HG02571 (cell line): Measurements from ENCODE around the gene MST1.

Experiments
- ATAC-seq: cut with Tn5 transposase; IDR thresholded peaks from one replicate; pipeline ENCODE4 v1.9.1; 2021; ENCODE audit warnings: mild to moderate bottlenecking, moderate library complexity; ENCODE audit not compliant: unreplicated experiment

Gene MST1

DNA sequence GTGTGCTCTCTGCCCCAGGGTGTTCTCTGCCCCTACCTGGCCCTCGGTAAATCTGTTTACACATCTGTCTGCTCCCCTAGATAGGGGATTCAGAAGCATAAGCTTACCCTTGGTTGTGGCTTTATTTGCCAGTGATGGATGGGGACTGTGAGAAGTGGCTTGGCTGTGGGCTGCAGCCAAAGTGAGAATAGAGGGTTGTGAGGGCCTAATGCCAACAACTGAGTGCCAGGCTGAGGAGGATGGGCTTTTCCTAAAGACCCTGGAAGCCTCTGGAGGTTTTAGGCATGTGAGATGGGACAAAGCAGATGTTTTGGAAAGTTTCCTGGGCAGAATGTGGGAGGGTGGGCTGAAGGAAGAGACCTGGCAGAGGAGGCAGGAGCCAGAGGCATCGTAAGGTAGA, 30.6 kb downstream of the MST1 start:
- ATAC-seq: no peak

DNA sequence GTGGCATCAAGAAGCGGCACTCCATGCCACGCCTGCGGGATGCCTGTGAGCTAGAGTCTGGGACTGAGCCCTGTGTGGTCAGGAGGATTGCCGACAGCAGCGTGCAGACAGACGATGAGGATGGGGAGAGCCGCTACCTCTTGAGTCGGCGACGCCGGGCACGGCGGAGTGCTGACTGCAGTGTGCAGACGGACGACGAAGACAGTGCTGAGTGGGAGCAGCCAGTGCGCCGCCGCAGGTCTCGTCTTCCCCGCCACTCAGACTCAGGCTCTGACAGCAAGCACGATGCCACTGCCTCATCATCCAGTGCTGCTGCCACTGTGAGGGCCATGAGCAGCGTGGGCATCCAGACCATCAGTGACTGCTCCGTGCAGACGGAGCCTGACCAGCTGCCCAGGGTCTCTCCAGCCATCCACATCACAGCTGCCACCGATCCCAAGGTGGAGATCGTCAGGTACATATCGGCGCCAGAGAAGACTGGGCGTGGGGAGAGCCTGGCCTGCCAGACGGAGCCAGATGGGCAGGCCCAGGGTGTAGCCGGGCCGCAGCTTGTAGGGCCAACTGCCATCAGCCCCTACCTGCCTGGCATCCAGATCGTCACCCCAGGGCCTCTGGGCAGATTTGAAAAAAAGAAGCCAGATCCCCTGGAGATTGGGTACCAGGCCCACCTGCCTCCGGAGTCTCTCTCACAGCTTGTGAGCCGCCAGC, 31.9 kb downstream of the MST1 start:
- ATAC-seq: no peak

DNA sequence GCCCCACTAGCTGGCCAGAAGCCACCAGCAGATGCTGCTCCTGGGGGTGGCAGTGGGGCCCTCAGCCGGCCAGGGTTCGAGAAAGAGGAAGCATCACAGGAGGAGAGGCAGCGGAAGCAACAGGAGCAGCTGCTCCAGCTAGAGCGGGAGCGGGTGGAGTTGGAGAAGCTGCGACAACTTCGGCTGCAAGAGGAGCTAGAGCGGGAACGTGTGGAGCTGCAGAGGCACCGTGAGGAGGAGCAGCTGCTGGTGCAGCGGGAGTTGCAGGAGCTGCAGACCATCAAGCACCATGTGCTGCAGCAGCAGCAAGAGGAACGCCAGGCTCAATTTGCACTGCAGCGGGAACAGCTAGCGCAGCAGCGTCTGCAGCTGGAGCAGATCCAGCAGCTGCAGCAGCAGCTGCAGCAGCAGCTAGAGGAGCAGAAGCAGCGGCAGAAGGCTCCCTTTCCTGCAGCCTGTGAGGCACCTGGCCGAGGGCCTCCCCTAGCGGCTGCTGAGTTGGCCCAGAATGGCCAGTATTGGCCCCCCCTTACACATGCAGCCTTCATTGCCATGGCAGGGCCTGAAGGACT, 32.6 kb downstream of the MST1 start:
- no peak for ATAC-seq

DNA sequence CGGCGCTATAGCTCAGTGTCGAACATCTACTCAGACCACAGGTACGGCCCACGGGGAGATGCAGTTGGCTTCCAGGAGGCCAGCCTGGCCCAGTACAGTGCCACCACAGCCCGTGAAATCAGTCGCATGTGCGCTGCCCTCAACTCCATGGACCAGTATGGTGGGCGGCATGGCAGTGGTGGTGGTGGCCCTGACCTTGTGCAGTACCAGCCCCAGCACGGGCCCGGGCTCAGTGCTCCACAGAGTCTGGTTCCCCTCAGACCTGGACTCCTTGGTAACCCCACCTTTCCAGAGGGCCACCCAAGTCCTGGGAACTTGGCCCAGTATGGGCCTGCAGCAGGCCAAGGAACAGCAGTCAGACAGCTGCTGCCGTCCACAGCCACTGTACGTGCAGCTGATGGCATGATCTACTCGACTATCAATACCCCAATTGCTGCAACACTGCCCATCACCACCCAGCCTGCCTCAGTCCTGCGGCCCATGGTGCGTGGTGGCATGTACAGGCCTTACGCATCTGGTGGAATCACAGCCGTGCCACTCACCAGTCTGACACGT, 33.5 kb downstream of the MST1 start:
- no peak for ATAC-seq

DNA sequence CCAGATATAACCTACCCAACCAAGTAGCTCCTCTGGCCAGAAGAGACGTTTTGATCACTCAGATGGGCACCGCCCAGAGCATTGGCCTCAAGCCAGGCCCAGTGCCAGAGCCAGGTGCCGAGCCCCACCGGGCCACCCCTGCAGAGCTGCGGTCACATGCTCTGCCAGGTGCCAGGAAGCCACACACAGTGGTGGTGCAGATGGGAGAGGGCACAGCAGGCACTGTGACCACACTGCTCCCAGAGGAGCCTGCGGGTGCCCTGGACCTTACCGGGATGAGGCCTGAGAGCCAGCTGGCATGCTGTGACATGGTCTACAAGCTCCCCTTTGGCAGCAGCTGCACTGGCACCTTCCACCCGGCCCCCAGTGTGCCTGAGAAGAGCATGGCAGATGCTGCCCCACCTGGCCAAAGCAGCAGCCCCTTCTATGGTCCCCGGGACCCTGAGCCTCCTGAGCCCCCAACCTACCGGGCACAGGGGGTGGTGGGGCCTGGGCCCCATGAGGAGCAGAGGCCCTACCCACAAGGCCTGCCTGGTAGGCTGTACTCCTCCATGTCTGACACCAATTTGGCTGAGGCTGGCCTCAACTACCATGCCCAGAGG, 34.2 kb downstream of the MST1 start:
- ATAC-seq: no peak

DNA sequence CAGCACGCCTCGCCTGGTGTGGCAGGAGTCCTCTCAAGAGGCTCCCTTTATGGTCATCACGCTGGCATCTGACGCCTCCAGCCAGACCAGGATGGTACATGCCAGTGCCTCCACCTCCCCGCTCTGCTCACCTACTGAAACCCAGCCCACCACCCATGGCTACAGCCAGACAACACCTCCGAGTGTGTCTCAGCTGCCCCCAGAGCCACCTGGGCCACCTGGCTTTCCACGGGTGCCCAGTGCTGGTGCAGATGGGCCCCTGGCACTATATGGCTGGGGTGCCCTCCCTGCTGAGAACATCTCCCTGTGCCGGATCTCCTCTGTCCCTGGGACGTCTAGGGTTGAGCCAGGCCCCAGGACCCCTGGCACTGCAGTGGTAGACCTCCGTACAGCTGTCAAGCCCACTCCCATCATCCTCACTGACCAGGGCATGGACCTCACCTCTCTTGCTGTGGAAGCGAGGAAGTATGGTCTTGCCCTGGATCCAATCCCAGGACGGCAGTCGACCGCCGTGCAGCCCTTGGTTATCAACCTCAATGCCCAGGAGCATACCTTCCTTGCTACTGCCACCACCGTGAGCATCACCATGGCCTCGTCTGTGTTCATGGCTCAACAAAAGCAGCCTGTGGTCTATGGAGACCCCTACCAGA, 35.0 kb downstream of the MST1 start:
- ATAC-seq: no peak

DNA sequence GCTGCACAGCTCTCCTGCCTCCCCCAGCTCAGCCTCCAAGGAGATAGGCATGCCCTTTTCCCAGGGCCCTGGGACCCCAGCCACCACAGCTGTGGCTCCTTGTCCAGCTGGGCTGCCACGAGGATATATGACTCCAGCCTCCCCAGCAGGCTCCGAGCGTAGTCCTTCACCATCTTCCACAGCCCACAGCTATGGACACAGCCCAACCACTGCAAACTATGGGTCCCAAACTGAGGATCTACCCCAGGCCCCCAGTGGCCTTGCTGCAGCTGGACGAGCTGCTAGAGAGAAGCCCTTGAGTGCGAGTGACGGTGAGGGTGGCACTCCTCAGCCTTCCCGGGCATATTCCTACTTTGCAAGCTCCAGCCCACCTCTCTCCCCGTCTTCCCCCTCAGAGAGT, 35.7 kb downstream of the MST1 start:
- no peak for ATAC-seq

DNA sequence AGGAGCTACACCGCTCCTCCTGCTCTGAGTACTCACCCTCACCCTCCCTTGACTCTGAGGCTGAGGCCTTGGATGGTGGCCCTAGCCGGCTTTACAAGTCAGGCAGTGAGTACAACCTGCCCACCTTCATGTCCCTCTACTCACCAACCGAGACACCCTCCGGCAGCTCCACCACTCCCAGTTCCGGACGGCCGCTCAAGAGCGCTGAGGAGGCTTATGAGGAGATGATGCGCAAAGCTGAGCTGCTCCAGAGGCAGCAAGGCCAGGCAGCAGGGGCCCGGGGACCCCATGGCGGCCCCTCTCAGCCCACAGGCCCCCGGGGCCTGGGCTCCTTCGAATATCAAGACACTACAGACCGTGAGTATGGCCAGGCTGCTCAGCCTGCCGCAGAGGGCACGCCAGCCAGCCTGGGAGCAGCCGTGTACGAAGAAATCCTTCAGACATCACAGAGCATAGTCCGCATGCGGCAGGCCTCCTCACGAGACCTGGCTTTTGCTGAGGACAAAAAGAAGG, 36.3 kb downstream of the MST1 start:
- ATAC-seq: no peak

DNA sequence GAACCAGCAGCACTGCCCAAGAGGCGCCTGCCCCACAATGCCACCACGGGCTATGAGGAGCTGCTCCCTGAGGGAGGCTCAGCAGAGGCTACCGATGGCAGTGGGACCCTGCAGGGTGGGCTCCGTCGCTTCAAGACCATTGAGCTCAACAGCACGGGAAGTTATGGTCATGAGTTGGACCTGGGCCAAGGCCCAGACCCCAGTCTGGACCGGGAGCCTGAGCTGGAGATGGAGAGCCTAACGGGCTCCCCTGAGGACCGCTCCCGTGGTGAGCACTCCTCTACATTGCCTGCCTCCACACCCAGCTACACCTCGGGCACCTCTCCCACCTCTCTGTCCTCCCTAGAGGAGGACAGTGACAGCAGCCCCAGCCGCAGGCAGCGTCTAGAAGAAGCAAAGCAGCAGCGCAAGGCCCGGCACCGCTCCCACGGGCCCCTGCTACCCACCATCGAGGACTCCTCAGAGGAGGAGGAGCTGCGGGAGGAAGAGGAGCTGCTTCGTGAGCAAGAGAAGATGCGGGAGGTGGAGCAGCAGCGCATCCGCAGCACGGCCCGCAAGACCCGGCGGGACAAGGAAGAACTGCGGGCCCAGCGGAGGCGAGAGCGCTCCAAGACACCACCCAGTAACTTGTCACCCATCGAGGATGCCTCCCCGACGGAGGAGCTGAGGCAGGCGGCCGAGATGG, 36.9 kb downstream of the MST1 start:
- no peak for ATAC-seq

DNA sequence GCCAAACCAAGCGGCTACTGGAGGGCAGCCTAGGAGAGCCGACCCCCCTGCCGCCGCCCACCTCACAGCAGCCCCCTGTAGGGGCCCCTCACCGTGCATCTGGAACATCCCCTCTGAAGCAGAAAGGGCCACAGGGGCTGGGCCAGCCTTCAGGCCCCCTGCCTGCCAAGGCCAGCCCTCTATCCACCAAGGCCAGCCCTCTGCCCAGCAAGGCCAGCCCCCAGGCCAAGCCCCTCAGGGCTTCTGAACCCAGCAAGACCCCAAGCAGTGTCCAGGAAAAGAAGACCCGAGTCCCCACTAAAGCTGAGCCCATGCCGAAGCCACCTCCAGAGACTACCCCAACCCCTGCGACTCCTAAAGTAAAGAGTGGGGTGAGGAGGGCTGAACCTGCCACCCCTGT, 38.6 kb downstream of the MST1 start:
- no peak for ATAC-seq

DNA sequence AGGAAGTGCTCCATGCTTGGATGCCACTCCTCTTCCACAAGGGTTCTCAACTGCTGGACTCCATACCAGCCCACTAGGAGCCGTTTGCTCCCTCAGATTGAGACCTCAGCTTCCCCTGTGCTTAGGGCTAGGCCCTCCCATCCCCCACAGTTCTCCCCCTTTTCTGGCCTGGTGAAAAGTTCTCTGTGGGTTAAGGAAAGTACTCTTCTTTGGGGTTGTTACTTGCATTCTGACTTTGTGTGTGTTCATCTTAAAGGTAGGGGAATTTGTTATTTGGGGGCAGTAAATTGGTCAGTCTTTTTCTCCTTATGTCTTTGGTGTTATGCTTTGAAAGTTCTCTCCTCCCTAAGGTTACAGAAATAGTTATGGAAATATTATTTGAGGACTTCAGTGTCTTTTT, 39.1 kb downstream of the MST1 start:
- no peak for ATAC-seq

DNA sequence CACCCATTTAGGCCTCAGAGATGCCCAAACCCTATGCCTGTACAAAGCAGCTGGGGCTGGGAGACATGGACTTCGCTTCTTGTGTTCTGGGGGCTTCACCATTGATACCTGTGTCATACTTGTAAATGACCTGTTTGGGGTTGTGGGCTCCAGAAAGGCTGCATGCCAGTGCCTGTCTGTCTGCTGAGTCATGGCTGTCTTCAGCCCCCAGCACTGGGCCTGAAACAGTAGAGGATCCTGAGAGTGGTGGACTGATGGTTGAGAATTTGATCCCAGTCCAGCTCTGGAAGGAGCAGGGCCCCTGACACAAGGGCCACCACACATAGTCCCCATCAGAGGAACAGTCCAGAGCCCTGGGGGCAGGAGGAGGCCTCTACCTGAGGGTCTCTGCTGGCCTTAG, 39.7 kb downstream of the MST1 start:
- ATAC-seq: no peak

DNA sequence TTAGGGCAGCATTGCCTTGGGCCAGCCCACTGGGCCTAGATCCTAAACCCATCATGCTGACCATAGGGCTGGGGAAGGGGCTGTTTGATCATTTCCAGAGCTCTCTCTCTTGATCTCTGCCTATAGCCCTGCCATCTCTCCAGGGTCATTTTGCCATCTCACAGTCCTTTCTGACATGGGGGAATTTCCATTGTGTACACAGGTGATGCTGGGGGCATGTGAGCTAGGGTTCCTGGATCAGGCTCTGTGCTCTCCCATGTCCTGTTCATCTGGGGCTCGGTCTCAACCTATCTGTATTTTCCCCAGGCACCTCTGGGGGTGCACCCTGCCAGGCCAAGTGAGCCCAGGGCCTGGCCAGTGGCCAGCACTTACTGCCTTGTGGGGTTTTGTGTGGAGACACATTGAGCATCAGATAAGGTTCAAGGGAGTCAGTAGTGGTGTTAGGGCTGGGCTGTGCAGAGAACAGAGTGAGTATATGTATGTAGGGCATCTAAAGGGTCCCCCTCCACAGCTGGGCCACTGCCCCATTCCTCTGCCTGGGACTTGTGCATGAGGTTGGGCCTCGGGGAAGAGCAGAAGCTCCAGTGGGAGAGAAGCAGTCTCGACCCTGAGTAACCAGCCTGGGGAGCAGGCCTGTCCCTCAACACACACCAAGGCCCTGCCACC, 40.8 kb downstream of the MST1 start:
- ATAC-seq: no peak

DNA sequence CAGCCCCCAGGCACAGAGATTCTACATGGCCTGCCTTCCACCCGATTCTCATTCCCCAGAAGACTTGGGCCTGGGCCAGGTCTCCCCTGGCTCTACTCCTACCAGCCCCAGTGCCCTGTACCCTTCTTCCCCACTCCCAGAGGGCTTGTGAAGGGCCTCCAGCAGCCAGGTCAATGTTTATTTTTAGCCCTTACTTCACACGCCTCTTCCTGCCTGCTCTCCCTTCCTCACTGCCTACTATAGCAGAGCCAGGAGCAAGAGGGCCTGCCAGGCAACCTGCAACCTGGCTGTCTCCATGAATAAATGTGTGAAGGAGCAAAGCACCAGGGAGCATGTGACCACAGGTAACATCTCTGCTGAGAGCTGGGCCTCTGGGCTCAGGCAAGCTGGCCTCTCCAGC, 41.5 kb downstream of the MST1 start:
- ATAC-seq: no peak

DNA sequence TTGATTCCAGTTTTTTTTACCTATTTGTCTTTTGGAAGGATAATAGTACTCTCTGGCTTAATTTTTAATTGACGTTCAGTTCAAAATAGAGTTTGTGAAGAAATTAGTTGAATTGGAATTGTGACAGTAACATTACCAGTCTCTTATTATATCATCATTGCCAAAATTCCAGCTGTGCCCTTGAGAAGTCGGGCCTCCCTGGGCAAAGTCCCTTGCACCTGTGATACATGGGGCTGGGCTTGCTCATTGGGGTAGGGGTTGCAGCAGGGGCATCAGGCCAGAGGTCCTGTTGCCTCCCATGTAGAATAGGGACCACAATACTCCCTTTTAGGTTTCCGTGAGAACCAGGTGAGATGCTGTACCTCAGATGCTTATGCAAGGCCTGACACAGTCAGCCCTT, 43.0 kb downstream of the MST1 start:
- no peak for ATAC-seq

DNA sequence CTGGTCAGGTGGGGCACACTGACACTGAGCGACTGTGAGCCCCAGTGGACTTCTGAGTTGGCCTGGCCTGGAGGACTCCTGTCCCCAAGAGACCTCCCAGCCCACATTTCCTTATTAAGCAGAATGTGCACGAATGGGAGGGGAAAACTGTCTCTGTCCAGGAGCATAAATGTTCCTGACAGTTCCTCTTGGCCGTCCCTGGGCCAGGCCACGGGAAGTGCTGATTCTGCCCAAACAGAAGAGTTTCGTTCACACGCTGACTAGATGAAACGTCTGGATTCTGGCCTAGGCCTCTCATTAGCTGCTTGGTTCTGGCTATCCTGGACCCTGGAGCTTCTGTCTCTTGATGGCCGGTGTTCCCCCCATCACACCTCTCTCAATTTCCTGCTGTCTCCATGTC, 44.6 kb downstream of the MST1 start:
- ATAC-seq: no peak

DNA sequence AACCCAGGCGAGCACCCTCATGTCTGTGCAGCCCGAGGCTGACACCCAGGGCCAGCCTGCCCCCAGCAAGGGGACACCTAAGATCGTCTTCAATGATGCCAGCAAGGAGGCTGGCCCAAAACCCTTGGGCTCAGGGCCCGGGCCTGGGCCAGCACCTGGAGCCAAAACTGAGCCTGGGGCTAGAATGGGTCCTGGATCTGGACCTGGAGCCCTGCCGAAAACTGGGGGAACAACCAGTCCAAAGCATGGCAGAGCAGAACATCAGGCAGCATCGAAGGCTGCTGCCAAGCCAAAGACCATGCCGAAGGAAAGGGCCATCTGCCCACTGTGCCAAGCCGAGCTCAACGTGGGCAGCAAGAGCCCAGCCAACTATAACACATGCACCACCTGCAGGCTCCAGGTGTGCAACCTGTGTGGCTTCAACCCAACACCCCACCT, 46.5 kb downstream of the MST1 start:
- ATAC-seq: no peak

DNA sequence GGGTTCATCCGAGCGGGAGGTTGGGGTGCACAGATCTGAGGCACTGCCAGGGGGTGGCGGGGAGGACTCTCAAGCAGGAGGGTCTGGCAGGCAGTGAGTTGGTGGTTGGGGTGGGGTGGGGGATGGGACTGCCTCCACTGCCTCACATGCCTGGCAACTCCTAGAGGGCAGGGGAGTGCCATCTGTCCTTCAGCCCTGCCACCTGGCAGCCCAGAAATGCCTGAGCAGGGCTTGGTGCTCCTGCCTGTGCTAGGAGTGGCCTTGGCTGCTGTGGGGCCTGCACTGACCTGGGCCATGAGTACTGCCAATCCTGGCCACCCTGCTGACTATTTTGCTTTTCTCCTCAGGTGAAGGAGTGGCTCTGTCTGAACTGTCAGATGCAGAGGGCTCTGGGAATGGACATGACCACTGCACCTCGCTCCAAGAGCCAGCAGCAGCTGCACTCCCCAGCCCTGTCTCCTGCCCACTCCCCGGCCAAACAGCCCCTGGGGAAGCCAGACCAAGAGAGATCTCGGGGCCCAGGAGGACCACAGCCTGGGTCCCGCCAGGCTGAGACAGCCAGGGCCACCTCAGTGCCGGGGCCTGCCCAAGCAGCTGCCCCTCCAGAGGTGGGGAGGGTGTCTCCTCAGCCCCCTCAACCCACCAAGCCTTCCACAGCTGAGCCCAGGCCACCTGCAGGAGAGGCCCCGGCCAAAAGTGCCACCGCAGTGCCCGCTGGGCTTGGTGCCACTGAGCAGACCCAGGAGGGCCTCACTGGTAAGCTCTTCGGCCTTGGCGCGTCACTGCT, 47.2 kb downstream of the MST1 start:
- no peak for ATAC-seq

DNA sequence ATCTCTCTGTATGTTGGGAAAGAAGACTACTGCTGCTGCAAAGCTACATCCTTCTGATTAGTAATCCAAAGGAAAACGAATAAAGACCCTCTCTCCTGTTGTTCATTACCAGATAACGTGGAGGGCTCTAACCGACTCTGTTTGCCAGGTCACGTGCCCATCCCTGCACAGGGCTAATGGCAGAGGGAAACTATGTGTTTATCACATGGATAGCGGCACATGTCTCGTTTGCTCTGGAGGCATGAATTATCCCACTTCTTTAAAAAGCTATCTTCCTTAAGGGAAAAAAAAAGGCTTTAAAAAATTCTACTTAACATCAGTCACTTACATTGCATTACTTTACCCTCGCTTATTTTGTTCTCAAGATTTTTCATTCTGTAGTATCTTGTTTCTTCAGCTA, 48.0 kb downstream of the MST1 start:
- no peak for ATAC-seq

DNA sequence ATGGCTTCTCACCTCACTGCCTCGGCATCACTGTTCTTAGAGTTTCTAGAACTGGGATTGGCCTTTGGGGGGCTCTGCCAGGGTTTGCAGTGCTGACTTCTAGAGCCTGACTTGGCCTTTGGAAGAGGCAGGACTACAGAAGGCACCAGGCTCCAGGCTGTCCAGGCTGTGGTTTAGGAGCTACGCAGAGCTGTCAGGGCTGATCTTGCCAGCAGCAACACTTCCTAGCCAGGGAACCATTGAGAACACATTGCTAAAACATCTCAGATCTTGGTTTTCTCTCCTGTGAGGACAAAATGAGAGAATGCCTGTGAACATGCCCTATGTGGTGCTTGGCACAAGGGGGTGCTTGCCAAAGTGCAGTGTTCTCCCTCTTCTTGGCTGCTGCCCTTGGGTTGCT, 49.7 kb downstream of the MST1 start:
- no peak for ATAC-seq
